Measurements from ENCODE around the gene HAGHL. TPM values are rescaled to one million over a fixed set of nuclear protein-coding genes. Genes with fewer than 3 reads are reported as not detected.
A peak's percentile ranks its signal among the peaks of the same experiment; 100 is the strongest.

The HAGHL gene
- total RNA-seq, 1 experiment from 2014 or later: 74.8 TPM

DNA sequence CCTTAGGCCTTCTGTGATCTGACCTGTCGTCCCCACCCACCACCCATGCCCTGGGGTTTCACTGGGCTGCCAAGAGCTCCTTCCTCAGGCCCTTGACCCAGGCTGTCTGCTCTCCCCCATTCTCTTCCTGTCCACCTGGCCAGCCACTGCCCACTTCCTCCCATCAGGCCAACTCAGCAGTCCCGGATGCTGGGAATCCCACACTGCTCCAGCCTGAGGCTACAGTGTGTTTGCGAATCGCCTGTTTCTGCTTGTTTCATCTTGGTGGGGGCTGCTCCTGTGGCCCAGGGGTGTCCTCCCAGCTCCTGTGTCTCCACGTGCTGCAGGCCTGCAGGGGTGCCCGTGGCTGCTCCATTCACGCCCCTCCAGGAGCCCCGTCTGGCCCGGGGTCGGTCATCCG, 12.8 kb upstream of the HAGHL start:
- POLR2A ChIA-PET: no interaction called here
- RAD21 ChIA-PET (ENCODE audit: low non-redundant PET in 1 of 2, low total read pairs in 2 of 2, uncharacterized antibody in 2 of 2, unreplicated experiment in 2 of 2): no interaction called here
- H3K36me3 ChIP-seq (ENCODE audit: control insufficient read depth in 1 of 2, insufficient read depth in 2 of 2, low read length in 2 of 2): no peaks in the 10 kb centered on the region
- intact Hi-C loops (cut with micrococcal nuclease): loop anchor here (5.0 kb wide), 2 partner anchors 163 to 343 kb away; no protein-coding TSS in a partner anchor
- peak overlapping the region; percentile 61; the same call in 1 of the 2 replicates for H3K27ac ChIP-seq (ENCODE audit: low read depth, low read length)
- H4K20me1 ChIP-seq (ENCODE audit: insufficient read depth): peaks cover 3% of the 10 kb centered on the region; the same call in 1 of the 2 replicates
- H3K9me3 ChIP-seq (ENCODE audit: control insufficient read depth in 1 of 2, insufficient read depth in 1 of 2, low read depth in 1 of 2, low read length in 2 of 2): no peaks in the 10 kb centered on the region
- H3K27me3 ChIP-seq (ENCODE audit: insufficient read depth, low read length): no peaks in the 10 kb centered on the region
- peak overlapping the region; percentile 84 for H3K4me2 ChIP-seq (ENCODE audit: low read length)
- peak overlapping the region in 1 of 2 experiments; percentile 40; a peak in 2 of 4 replicates for H3K4me3 ChIP-seq (replicated peaks in 1 of 2; ENCODE audit: low read depth in 1 of 2, low read length in 2 of 2)
- no peaks in the 10 kb centered on the region for H3K9me2 ChIP-seq (ENCODE audit: insufficient read depth)
- H3K9ac ChIP-seq (ENCODE audit: low read length): peak overlapping the region; percentile 59
- DNase-seq (ENCODE audit: low read depth, low spot score) (no peak), ATAC-seq (no peak)
- TF ChIP-seq RAD21 (IDR thresholded peaks at IDR 0.05; ENCODE audit: low read depth): no peak
- H3K4me1 ChIP-seq (ENCODE audit: control insufficient read depth in 1 of 2, insufficient read depth in 2 of 2, low read length in 2 of 2): peaks cover 31 to 70% of the 10 kb centered on the region in 2 experiments
- H3K79me2 ChIP-seq (ENCODE audit: insufficient read depth, low read length): peaks cover 19% of the 10 kb centered on the region
- BruUV-seq (replicated peaks): no TSS peak
- CTCF ChIA-PET: interaction anchor here (2.0 to 2.7 kb wide), 3 partner anchors 12 to 389 kb away, joined by 4 to 18 read pairs (median 11); partner anchors contain the start of genes CCDC78 and HAGHL
- no peak overlapping the region for H2AFZ ChIP-seq (ENCODE audit: low read depth, low read length, poor library complexity, severe bottlenecking)

DNA sequence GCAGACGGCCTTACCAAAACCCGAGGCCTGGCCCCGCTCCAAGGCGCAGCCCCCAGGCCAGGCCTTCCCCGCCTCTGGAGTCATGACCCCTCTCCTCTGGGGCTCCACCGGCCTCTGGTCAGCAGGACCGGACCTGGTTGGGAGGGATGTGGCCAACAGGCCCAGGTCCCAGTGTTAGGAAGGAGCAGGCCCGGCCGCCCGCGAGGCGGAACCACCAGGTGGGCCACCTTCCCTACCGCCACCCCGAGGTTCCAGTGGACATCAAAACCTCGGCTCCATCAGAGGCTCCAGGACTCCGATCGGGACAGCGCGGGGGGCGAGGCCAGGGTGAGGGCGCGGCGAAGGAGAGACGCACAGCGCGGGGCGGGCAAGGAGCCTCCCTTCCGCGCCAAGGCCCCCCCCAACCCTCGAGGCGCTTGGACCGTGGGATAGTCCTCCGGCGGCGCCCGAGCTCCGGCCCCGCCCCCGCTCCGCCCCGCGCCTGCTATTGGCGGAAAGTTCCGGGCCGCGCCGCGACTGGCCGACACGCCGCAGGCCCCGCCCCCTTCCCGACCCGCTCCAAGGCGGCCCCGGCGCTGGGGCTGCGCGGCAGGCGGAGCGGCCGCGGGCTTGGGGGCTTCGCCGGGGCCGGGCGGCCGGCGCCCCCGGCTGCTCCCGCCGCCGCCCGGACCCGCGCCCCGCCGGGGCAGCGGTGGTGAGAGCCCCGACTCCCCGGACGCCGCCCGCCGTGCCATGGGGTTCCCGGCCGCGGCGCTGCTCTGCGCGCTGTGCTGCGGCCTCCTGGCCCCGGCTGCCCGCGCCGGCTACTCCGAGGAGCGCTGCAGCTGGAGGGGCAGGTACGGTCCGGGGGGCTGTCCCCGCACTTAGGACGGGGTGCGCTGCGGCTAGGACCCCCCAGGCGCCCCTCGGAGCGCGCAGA, 12.1 kb upstream of the HAGHL start, which contains the start of gene METRN:
TSS of gene METRN (plus strand) at position 561 of the 919 bp plus-strand sequence. CDS start at position 733, 172 bp downstream.
- H3K4me1 ChIP-seq (ENCODE audit: control insufficient read depth in 1 of 2, insufficient read depth in 2 of 2, low read length in 2 of 2): peaks cover 37 to 75% of the 10 kb centered on the region in 2 experiments
- peak within 1 kb of the TSS; percentile 93 for H3K4me2 ChIP-seq (ENCODE audit: low read length)
- peak within 1 kb of the TSS; percentile 59 to 74 for H3K4me3 ChIP-seq (replicated peaks in 1 of 2; ENCODE audit: low read depth in 1 of 2, low read length in 2 of 2)
- intact Hi-C loops (cut with micrococcal nuclease): loop anchor here (5.0 kb wide), 2 partner anchors 162 to 342 kb away; no protein-coding TSS in a partner anchor
- peaks cover 19% of the 10 kb centered on the region for H3K79me2 ChIP-seq (ENCODE audit: insufficient read depth, low read length)
- ATAC-seq (peak; percentile 64), DNase-seq (ENCODE audit: low read depth, low spot score) (no peak)
- H4K20me1 ChIP-seq (ENCODE audit: insufficient read depth): peaks cover 3% of the 10 kb centered on the region; the same call in 1 of the 2 replicates
- peak within 1 kb of the TSS; percentile 92 for H3K27ac ChIP-seq (ENCODE audit: low read depth, low read length)
- POLR2A ChIA-PET: interaction anchor here (1.6 to 2.3 kb wide), 2 partner anchors 11 to 13 kb away, joined by 9 to 20 read pairs; partner anchors contain the start of genes CCDC78 and HAGHL
- TF ChIP-seq POLR2AphosphoS5 (IDR thresholded peaks at IDR 0.05; ENCODE audit: low read depth, low read length) (0 out of 2 replicates have a peak, but pooled peaks have one; percentile 30), SP1 (IDR thresholded peaks at IDR 0.05; ENCODE audit: low read depth) (no peak)
- no peak within 1 kb of the TSS for H2AFZ ChIP-seq (ENCODE audit: low read depth, low read length, poor library complexity, severe bottlenecking)
- BruUV-seq (replicated peaks): no TSS peak
- H3K9ac ChIP-seq (ENCODE audit: low read length): peak within 1 kb of the TSS; percentile 85
- no peaks in the 10 kb centered on the region for H3K9me2 ChIP-seq (ENCODE audit: insufficient read depth)
- no peaks in the 10 kb centered on the region for H3K27me3 ChIP-seq (ENCODE audit: insufficient read depth, low read length)
- CTCF ChIA-PET: interaction anchor here (0.6 to 2.4 kb wide), 4 partner anchors 13 to 388 kb away, joined by 3 to 20 read pairs (median 4); no protein-coding TSS in a partner anchor
- RAD21 ChIA-PET (ENCODE audit: low non-redundant PET in 1 of 2, low total read pairs in 2 of 2, uncharacterized antibody in 2 of 2, unreplicated experiment in 2 of 2): no interaction called here
- H3K9me3 ChIP-seq (ENCODE audit: control insufficient read depth in 1 of 2, insufficient read depth in 1 of 2, low read depth in 1 of 2, low read length in 2 of 2): no peaks in the 10 kb centered on the region
- no peaks in the 10 kb centered on the region for H3K36me3 ChIP-seq (ENCODE audit: control insufficient read depth in 1 of 2, insufficient read depth in 2 of 2, low read length in 2 of 2)
